Measurements from ENCODE around the gene EYA4. TPM values are rescaled to one million over a fixed set of nuclear protein-coding genes. Genes with fewer than 3 reads are reported as not detected.

EYA4 gene
- polyA plus RNA-seq, 1 of the 3 experiments (the other 2 are of a cell fraction) = 0.08 TPM

GRCh38 chr6:133337308-133337707 lies 96.2 kb downstream of the EYA4 start:
- WGBS (ENCODE audit: low lambda C conversion rate) = 50% methylated on average over 1 of the region's 1 CpG
- Histone ChIP-seq H4K20me1 (ENCODE audit: insufficient read depth) (no peaks in the 10 kb centered on the region), H3K4me3 (ENCODE audit: low read depth in 2 of 2, low read length in 1 of 2) (no peak overlapping the region), H3F3A (replicated peaks; ENCODE audit: insufficient read depth) (no peaks in the 10 kb centered on the region), H3K79me2 (ENCODE audit: insufficient read depth) (no peaks in the 10 kb centered on the region), H3K9ac (no peak overlapping the region), H3K9me2 (no peaks in the 10 kb centered on the region), H3K36me3 (replicated peaks in 1 of 2; ENCODE audit: control insufficient read depth in 1 of 2, insufficient read depth in 2 of 2, low read length in 1 of 2) (no peaks in the 10 kb centered on the region), H3K27ac (ENCODE audit: low read depth in 2 of 2, low read length in 1 of 2) (no peak overlapping the region), H2AFZ (ENCODE audit: low read depth) (no peak overlapping the region), H3K4me2 (no peak overlapping the region), H3K27me3 (ENCODE audit: insufficient read depth) (no peaks in the 10 kb centered on the region), H3K9me3 (no peaks in the 10 kb centered on the region), H3K4me1 (ENCODE audit: control insufficient read depth in 1 of 2, insufficient read depth in 2 of 2, low read depth in 1 of 2, low read length in 1 of 2) (peaks cover 0 to 8% of the 10 kb centered on the region in 2 experiments; a peak in 2 of 4 replicates)
- DNase-seq = no peak
- CTCF ChIA-PET = no interaction called here
- TF ChIP-seq SMC3 (IDR thresholded peaks at IDR 0.05; ENCODE audit: low read depth, low read length) (no peak), PBX3 (IDR thresholded peaks at IDR 0.05) (no peak), RAD21 (IDR thresholded peaks at IDR 0.05; ENCODE audit: low read length) (no peak), EP300 (IDR thresholded peaks at IDR 0.05; ENCODE audit: borderline replicate concordance in 1 of 2, low read depth in 1 of 2, low read length in 1 of 2) (no peak), POLR2AphosphoS5 (IDR thresholded peaks at IDR 0.05; ENCODE audit: low read depth, low read length) (no peak), EZH2phosphoT487 (IDR thresholded peaks at IDR 0.05; ENCODE audit: borderline replicate concordance, low read depth) (no peak), IRF3 (IDR thresholded peaks at IDR 0.05; ENCODE audit: low read depth, low read length) (no peak), MXI1 (IDR thresholded peaks at IDR 0.05; ENCODE audit: low read depth, low read length) (no peak)
- POLR2A ChIA-PET = no interaction called here

GRCh38 chr6:133339543-133340384 lies 98.6 kb downstream of the EYA4 start:
- Histone ChIP-seq H4K20me1 (ENCODE audit: insufficient read depth) (no peaks in the 10 kb centered on the region), H3K4me2 (no peak overlapping the region), H3K27me3 (ENCODE audit: insufficient read depth) (no peaks in the 10 kb centered on the region), H3K9me3 (no peaks in the 10 kb centered on the region), H3K36me3 (replicated peaks in 1 of 2; ENCODE audit: control insufficient read depth in 1 of 2, insufficient read depth in 2 of 2, low read length in 1 of 2) (no peaks in the 10 kb centered on the region), H3K27ac (ENCODE audit: low read depth in 2 of 2, low read length in 1 of 2) (no peak overlapping the region), H3K79me2 (ENCODE audit: insufficient read depth) (no peaks in the 10 kb centered on the region), H3K4me3 (ENCODE audit: low read depth in 2 of 2, low read length in 1 of 2) (no peak overlapping the region), H3F3A (replicated peaks; ENCODE audit: insufficient read depth) (no peaks in the 10 kb centered on the region), H3K9me2 (no peaks in the 10 kb centered on the region), H3K4me1 (ENCODE audit: control insufficient read depth in 1 of 2, insufficient read depth in 2 of 2, low read depth in 1 of 2, low read length in 1 of 2) (peaks cover 0 to 8% of the 10 kb centered on the region in 2 experiments; a peak in 2 of 4 replicates), H2AFZ (ENCODE audit: low read depth) (no peak overlapping the region), H3K9ac (no peak overlapping the region)
- 45% methylated on average over 7 of the region's 7 CpGs for WGBS (ENCODE audit: low lambda C conversion rate)
- ChIA-PET CTCF (no interaction called here), POLR2A (no interaction called here)
- DNase-seq = no peak
- no peak for TF ChIP-seq USF2 (IDR thresholded peaks at IDR 0.05; ENCODE audit: borderline replicate concordance, low read depth, low read length)
- no peak for TF ChIP-seq CTCF (IDR thresholded peaks at IDR 0.05)
- TF ChIP-seq YY1 (IDR thresholded peaks at IDR 0.05; ENCODE audit: low read depth) = no peak
- TF ChIP-seq IRF3 (IDR thresholded peaks at IDR 0.05; ENCODE audit: low read depth, low read length) = no peak
- no peak for TF ChIP-seq MAX (IDR thresholded peaks at IDR 0.05; ENCODE audit: low read depth)
- no peak for TF ChIP-seq NRF1 (IDR thresholded peaks at IDR 0.05; ENCODE audit: low read depth, low read length)
- no peak for TF ChIP-seq GABPA (IDR thresholded peaks at IDR 0.05; ENCODE audit: low read depth)
- no peak for TF ChIP-seq RAD21 (IDR thresholded peaks at IDR 0.05; ENCODE audit: low read length)
- TF ChIP-seq GATA2 (CRISPR knock-in tag; IDR thresholded peaks at IDR 0.05) = no peak
- TF ChIP-seq RCOR1 (IDR thresholded peaks at IDR 0.05; ENCODE audit: low read length) = no peak
- no peak for TF ChIP-seq TEAD4 (IDR thresholded peaks at IDR 0.05; ENCODE audit: borderline replicate concordance, insufficient read depth)
